HFFc6 (cell line): Measurements from ENCODE around the gene SCNN1G. TPM values are rescaled to one million over a fixed set of nuclear protein-coding genes. Genes with fewer than 3 reads are reported as not detected.
"Not testable (repeated sequence)": the region's sequence is repeated elsewhere in the genome, so short reads cannot be mapped to it uniquely, and the experiment has no call there.

Experiments
- DNase-seq: peaks from one replicate; pipeline ENCODE4 v3.0.0-alpha.2; 2018
- H3K27ac Mint-ChIP-seq: 2 replicates; pipeline ENCODE4 v1.8.0; 2020; ENCODE audit warnings: mild to moderate bottlenecking, mixed read lengths
- H3K27me3 Mint-ChIP-seq: 2 replicates; pipeline ENCODE4 v1.8.0; 2021; ENCODE audit warnings: mild to moderate bottlenecking, moderate library complexity, mixed read lengths; ENCODE audit not compliant: insufficient read depth
- H3K36me3 Mint-ChIP-seq: 2 replicates; pipeline ENCODE4 v1.8.0; 2021; ENCODE audit warnings: low read depth, mixed read lengths
- H3K4me1 Mint-ChIP-seq: 2 replicates; pipeline ENCODE4 v1.8.0; 2020; ENCODE audit warnings: low read depth, mixed read lengths
- H3K4me3 Mint-ChIP-seq: 2 replicates; pipeline ENCODE4 v1.8.0; 2020; ENCODE audit warnings: mild to moderate bottlenecking, moderate library complexity, mixed read lengths
- H3K9me3 Mint-ChIP-seq: 2 replicates; pipeline ENCODE4 v1.8.0; 2020; ENCODE audit warnings: mild to moderate bottlenecking, mixed read lengths
- total RNA-seq, 6 experiments: library from RNA; stranded (reverse); fragmentation: NEBNext Ultra II Directional; extraction: Animal tissue kit (Norgen Biotek cat#: 25700); gene quantifications; 2 replicates in 1 of 6; 3 replicates in 5 of 6; pipeline ENCODE4 v1.2.3, GENCODE V29; 2021
- TF ChIP-seq, protein P1 (sequence below): fragments of 200-600 bp; sonication (generic); IDR thresholded peaks from 2 replicates; pipeline ENCODE4 v1.5.0; 2021; ENCODE audit warnings: antibody characterized with exemption, mild to moderate bottlenecking

SCNN1G gene
- total RNA-seq, 6 experiments from 2014 or later, result not detected

DNA sequence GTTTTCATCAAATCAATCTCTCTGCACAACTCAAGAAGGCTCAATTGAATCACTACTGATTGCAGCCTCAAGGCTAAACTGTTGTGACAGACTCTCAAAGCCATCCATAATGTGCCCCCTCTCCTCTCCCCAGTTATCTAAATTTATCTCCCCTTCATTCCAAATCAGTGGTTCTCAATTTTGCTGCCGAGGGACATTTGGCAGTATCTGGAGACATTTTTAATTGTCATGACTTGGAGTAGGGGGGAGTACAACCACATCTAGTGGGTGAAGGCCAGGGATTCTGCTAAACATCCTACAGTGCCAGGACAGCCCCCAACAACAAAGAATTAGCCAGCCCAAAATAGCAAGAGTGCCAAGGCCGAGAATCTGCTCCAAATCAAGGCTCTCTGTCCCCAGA lies 42.4 kb upstream of the SCNN1G start:
- Mint-ChIP-seq H3K9me3 (peaks cover 36% of the 10 kb centered on the region), H3K36me3 (peaks cover 38% of the 10 kb centered on the region), H3K4me1 (peaks cover 4% of the 10 kb centered on the region), H3K4me3 (no peak overlapping the region), H3K27ac (no peak overlapping the region), H3K27me3 (no peaks in the 10 kb centered on the region)
- TF ChIP-seq, protein P1, sequence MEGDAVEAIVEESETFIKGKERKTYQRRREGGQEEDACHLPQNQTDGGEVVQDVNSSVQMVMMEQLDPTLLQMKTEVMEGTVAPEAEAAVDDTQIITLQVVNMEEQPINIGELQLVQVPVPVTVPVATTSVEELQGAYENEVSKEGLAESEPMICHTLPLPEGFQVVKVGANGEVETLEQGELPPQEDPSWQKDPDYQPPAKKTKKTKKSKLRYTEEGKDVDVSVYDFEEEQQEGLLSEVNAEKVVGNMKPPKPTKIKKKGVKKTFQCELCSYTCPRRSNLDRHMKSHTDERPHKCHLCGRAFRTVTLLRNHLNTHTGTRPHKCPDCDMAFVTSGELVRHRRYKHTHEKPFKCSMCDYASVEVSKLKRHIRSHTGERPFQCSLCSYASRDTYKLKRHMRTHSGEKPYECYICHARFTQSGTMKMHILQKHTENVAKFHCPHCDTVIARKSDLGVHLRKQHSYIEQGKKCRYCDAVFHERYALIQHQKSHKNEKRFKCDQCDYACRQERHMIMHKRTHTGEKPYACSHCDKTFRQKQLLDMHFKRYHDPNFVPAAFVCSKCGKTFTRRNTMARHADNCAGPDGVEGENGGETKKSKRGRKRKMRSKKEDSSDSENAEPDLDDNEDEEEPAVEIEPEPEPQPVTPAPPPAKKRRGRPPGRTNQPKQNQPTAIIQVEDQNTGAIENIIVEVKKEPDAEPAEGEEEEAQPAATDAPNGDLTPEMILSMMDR, result no peak
- no peak for DNase-seq

DNA sequence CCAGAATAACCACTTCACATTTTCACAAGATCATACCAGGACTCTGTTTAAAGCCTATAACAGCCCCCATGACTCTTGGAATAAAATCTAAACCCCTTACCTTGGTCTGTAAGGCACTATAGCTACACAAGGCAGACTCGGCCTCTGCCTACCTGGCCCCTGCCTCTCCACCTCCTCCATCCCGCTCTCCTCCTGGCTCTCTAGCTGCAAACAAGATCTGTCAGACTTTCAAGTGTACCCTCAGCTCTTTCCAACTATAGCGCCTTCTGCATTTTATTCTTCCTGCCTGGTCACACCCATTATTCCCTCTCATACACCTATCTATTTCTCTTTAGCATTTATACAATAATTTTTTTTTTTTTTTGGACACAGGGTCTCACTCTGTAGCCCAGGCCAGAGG lies 41.5 kb upstream of the SCNN1G start:
- Mint-ChIP-seq H3K9me3 (peaks cover 29% of the 10 kb centered on the region), H3K27me3 (no peaks in the 10 kb centered on the region), H3K4me1 (peaks cover 13% of the 10 kb centered on the region), H3K4me3 (no peak overlapping the region), H3K27ac (no peak overlapping the region), H3K36me3 (peaks cover 32% of the 10 kb centered on the region)
- TF ChIP-seq, protein P1, result no peak
- no peak for DNase-seq

DNA sequence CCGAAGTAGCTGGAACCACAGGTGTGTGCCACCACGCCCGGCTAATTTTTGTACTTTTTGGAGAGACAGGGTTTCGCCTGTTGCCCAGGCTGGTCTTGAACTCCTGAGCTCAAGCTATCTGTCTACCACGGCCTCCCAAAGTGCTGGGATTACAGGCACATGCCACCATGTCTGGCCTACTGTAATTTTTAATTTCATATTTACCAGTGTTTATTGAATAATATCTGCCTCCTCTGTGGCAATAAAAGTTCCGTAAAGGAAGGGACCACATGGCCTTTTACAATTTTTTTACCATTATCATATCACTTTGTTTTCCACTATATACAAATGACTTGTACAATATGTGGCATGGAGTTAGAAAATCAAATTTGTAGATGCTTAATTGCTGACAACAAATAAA lies 41.0 kb upstream of the SCNN1G start:
- no peak for DNase-seq
- TF ChIP-seq, protein P1, result no peak
- peaks cover 28% of the 10 kb centered on the region for H3K36me3 Mint-ChIP-seq
- no peak overlapping the region for H3K4me3 Mint-ChIP-seq
- peaks cover 25% of the 10 kb centered on the region for H3K9me3 Mint-ChIP-seq
- H3K27ac Mint-ChIP-seq, result no peak overlapping the region
- peaks cover 17% of the 10 kb centered on the region for H3K4me1 Mint-ChIP-seq
- no peaks in the 10 kb centered on the region for H3K27me3 Mint-ChIP-seq

DNA sequence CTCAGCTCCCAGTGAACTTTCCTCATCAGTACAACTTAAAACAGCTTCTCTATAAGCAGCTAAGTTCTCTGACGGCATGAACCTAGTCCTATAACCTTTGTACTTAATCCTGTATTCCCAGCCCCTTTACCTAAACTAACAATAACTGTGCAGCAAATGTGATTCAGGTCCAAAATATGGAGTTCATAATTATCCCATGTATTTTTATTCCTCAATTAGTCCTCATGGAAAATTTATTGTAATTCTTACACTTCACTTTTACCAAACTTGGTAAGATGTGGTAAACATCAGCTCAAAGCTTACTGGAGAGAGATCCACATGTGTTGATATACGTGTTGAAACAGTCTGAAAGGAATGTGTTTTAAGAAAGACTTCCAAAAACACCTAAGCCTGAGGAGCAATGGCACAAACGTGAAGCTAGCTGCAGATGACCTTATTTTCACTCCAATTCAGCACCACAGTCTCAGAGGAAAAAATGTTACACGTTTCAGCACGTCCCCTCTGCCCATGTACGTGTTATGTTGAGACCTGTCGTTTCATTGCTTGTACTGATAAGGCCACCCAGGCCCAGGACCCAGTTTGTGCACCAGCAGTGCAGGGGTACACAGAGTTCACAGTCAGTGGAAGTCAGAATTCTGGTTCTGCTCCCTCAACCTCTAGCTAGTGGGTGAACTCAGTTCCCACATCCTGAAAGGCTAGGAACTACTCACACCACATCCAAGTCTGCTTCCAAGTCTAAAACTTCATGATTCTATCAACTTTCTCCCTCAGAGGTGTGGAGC lies 40.4 kb upstream of the SCNN1G start:
- Mint-ChIP-seq H3K27ac (no peak overlapping the region), H3K9me3 (peaks cover 19% of the 10 kb centered on the region), H3K4me3 (no peak overlapping the region), H3K27me3 (no peaks in the 10 kb centered on the region), H3K4me1 (peaks cover 24% of the 10 kb centered on the region), H3K36me3 (peaks cover 25% of the 10 kb centered on the region)
- no peak for DNase-seq
- TF ChIP-seq, protein P1, result no peak

DNA sequence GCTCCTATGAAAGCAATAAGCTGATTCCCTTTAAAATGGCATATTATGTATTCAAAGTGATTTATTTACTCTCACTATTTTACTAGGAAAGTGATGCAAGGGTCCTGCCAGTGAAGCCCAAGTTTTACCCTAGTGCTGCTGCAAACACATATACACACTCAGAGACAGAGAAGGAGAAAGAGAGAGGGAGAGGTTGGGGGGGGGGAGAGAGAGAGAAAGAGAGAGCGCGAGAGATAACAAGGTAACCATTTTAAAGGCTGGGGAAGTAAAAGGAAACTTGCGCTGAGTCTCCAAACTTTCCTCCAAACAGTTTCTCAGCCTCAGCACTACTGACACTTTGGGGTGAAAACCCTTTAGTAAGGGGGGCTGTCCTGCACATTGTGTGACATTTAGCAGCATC lies 39.2 kb upstream of the SCNN1G start:
- DNase-seq, result no peak
- Mint-ChIP-seq H3K4me3 (no peak overlapping the region), H3K27ac (no peak overlapping the region), H3K27me3 (no peaks in the 10 kb centered on the region), H3K9me3 (peaks cover 6% of the 10 kb centered on the region), H3K4me1 (peaks cover 35% of the 10 kb centered on the region), H3K36me3 (peaks cover 13% of the 10 kb centered on the region)
- TF ChIP-seq, protein P1, result no peak

DNA sequence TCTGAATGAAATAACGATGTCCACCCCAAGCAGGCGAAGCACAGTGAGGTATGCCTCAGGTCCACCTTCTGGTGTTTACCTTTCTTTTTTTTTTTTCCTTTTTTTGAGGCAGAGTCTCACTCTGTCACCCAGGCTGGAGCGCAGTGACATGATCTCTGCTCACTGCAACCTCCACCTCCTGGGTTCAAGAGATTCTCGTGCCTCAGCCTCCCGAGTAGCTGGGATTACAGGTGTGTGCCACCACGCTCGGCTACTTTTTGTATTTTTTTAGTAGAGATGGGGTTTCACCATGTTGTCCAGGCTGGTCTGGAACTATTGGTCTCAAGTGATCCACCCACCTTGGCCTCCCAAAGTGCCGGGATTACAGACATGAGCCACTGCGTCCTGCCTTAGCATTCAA lies 38.2 kb upstream of the SCNN1G start:
- H3K4me3 Mint-ChIP-seq, H3K9me3 Mint-ChIP-seq, H3K36me3 Mint-ChIP-seq, DNase-seq, H3K27me3 Mint-ChIP-seq, H3K27ac Mint-ChIP-seq: not testable (repeated sequence)
- H3K4me1 Mint-ChIP-seq, result peaks cover 35% of the 10 kb centered on the region
